HG03432 (cell line): Measurements from ENCODE around the gene ABCB9.
"Not testable (repeated sequence)": the region's sequence is repeated elsewhere in the genome, so short reads cannot be mapped to it uniquely, and the experiment has no call there.

Source experiments
- ATAC-seq: cut with Tn5 transposase; IDR thresholded peaks from one replicate; pipeline ENCODE4 v1.9.1; 2021; ENCODE audit warnings: mild to moderate bottlenecking, moderate library complexity; ENCODE audit not compliant: unreplicated experiment

The ABCB9 gene

GRCh38 chr12:122965851-122966742 is at the start of gene ABCB9:
ABCB9 (minus strand) TSS chr12:122966463; CDS start chr12:122960235, 6,228 bp downstream.
- peak; percentile 74 for ATAC-seq

GRCh38 chr12:123014473-123014872 is 48.2 kb upstream of the ABCB9 start:
- ATAC-seq, result not testable (repeated sequence)

GRCh38 chr12:123013185-123014095 is 47.2 kb upstream of the ABCB9 start:
- no peak for ATAC-seq

DNA sequence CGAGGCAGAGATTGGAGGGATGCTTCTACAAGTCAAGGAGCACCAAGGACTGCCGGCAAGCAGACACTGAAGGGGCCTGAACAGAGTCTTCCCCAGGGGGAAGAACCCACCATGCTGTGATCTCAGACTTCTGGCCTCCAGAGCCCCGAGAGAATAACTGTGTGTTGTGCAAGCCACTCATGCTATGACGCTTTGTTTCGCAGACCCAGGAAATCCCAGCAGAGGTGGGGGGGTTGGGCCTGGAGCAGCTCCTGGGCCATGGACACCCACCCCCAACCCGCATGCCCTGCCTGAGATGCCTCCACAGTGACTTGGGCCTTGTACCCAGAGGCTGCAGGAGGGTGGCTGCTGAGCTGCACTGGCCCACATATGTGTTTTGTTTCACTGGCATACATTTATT is 45.4 kb upstream of the ABCB9 start:
- no peak for ATAC-seq

GRCh38 chr12:123010681-123011080 is 44.4 kb upstream of the ABCB9 start:
- no peak for ATAC-seq

- no peak for ATAC-seq
These were observed 43.8 kb upstream of the ABCB9 start for GRCh38 chr12:123010110-123010509.

GRCh38 chr12:123006977-123007376 is 40.7 kb upstream of the ABCB9 start:
- no peak for ATAC-seq

DNA sequence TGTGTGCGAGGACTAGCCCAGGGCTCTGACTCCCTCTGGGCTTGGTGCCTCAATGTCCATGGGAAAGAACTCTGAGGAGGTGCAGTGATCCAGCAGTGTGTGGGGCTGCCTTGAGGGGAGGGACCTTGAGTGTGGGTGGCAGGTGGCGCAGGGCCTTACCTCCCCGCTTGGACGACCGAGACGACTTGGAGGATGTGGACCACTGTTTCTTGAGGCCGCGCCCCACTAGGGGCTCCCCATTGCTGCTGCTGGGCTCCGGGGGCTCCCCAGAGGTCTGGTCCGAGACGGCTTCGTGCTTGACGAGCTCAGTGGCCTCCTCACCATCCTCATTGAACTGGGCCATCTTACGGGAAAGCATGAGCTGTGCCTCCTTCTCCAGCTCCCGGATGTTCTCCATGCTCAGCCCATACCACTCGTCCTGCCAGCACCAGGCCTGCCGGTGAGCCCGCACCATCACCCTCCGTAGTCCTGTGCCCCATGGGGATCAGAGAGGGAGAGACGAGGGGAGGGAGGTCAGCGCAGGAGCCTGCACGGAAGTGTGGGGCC is 38.9 kb upstream of the ABCB9 start:
- no peak for ATAC-seq

DNA sequence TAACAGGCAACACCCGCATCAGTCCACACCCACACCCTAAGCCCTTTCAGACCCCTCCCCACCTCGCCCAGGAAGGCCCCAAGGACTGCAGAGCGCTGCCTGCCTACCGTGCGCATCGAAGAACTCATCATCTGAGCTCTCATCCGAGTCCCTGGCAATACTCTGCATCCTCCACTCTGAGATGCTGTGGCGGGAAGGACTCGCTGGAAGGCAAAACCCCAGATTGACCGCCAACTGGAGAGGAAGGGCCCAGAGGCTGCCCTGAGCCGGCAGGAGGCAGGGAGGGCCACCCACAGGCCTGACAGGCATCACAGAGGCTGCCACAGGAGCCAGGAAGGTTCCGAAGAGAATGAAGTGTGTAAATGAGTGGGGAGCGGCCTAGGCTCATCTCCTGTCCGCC is 38.0 kb upstream of the ABCB9 start:
- ATAC-seq, result no peak

DNA sequence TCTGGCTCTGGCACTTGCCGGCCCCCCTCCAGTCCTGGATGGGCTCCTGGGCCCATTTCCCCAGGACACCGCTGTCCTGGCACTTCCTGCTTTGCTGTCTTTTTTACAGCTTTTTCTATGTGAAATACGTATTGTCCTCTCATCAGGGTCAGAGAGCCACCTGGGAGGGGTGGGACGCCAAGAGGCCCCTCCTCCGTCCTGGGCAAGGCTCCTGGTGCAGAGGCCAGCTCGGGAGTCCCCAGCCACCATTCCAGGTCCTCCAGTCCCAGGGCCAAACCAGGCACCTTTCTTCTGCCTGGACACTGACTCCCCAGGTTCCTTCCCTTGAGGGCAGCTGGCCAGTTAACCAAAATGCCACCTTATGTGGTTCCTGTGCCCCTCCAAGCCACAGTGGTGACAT is 37.0 kb upstream of the ABCB9 start:
- ATAC-seq, result no peak

DNA sequence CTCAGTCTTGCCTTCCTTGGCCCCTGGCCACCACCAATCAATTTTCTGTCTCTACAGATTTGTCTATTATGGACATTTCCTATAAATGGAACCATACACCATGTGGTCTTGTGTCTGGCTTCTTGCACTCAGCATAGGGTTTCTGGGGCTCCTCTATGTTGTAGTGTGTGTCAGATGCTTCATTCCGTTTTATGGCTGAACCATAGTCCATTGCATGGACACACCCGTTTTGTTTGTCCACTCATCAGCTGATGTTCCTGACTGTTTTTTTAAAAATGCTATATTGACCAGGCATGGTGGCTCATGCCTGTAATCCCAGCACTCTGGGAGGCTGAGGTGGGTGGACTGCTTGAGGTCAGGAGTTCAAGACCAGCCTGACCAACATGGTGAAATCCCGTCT is 35.2 kb upstream of the ABCB9 start:
- ATAC-seq, result no peak

- ATAC-seq, result no peak
These were observed 34.3 kb upstream of the ABCB9 start for GRCh38 chr12:123000578-123000977.

GRCh38 chr12:122999986-123000420 is 33.7 kb upstream of the ABCB9 start:
- no peak for ATAC-seq

GRCh38 chr12:122999196-122999946 is 33.1 kb upstream of the ABCB9 start:
- ATAC-seq, result no peak

- no peak for ATAC-seq
These were observed 32.1 kb upstream of the ABCB9 start for GRCh38 chr12:122998316-122998715.

DNA sequence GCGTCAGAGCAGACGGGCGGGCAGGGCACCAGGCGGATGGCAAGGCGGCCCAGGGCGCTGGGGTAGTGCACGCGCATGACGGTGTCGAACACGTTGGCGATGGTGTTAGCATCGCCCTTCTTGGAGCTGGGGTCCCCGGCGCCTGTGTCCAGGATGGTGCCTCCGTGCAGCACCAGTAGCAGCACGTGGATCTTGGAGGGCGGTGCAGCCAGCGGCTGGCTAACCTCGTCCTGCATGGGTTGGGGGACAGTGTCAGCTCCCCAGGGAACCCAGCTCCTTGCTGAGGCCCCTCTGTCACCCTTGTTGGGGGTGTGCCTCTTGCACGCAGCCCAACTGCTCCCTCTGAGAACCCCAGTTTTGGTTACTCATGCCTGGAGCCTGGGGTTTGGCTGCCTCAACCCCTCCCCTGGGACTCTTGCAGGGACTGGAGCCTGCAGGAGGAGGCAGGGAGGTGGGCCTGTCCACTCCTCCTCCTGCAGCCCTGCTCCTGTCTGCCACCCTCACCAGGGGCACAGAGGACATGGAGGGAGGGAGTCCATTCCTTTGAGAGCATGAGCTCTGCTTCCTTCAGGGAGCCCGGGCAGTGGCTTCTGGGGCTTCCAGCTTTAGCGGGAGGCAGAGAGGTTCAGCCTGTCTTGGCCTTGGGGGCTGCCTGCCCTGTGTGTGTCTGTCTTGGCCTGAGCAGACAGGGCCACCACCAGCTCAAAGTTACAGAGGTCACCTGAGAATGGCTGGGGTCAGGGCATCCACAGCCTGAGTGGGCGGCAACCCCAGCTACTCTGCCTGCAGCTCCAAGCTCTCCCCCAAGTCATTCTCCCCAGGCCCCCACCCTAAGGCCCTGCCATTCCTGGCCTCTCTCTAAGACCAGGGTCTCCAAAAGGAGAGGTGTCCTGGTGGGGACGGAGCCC is 31.3 kb upstream of the ABCB9 start:
- no peak for ATAC-seq

- ATAC-seq, result no peak
These were observed 30.5 kb upstream of the ABCB9 start for GRCh38 chr12:122996621-122997342.

DNA sequence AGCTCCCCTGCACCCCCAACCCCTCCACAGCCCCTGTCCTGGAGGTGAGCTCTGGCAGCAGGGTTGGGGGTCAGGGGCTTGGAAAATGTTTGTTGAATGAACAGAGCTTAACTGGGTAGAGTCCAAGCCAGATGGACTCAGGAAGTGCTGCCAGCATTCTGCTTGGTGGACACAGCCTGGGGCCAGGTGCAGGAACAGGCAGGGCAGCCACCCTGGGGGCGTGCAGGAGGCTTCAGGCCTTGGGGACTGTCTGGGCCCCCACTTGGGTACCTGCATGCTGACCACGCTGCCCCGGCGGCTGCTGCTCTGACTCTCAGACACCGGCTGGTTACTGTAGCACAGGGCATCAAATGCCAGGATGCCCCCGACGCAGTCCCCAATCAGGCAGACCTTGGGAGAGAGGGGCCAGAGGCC is 29.9 kb upstream of the ABCB9 start:
- ATAC-seq, result no peak
